ENCODE data around the gene OR5W2. TPM values are rescaled to one million over a fixed set of nuclear protein-coding genes. Genes with fewer than 3 reads are reported as not detected.

OR5W2 gene
- total and polyA plus RNA-seq, 3 donors from 2014 or later: not detected

Small RNA genes lying within 50 kb of the gene (small RNA-seq; reads per million reads assigned to genes)
- gene AC036111.3: 0 reads per million in 2 donors

Other genes starting within 250 kb of the OR5W2 start
- not detected for gene OR5D13, start 141.1 kb downstream of the OR5W2 start, total RNA-seq
- not detected for gene OR5D13, start 141.1 kb downstream of the OR5W2 start, polyA plus RNA-seq (ENCODE audit: insufficient read depth, low read depth, low replicate concordance)
- not detected for gene OR5D14, start 119.0 kb downstream of the OR5W2 start, total RNA-seq
- not detected for gene OR5D14, start 119.0 kb downstream of the OR5W2 start, polyA plus RNA-seq (ENCODE audit: insufficient read depth, low read depth, low replicate concordance)
- not detected for gene OR5L1, start 103.2 kb downstream of the OR5W2 start, total RNA-seq
- not detected for gene OR5L1, start 103.2 kb downstream of the OR5W2 start, polyA plus RNA-seq (ENCODE audit: insufficient read depth, low read depth, low replicate concordance)
- gene OR5D18, start 95.0 kb downstream of the OR5W2 start, total RNA-seq: not detected
- gene OR5D18, start 95.0 kb downstream of the OR5W2 start, polyA plus RNA-seq (ENCODE audit: insufficient read depth, low read depth, low replicate concordance): not detected
- not detected for gene OR5L2, start 87.4 kb downstream of the OR5W2 start, total RNA-seq
- not detected for gene OR5L2, start 87.4 kb downstream of the OR5W2 start, polyA plus RNA-seq (ENCODE audit: insufficient read depth, low read depth, low replicate concordance)
- gene OR5D16, start 75.8 kb downstream of the OR5W2 start, total RNA-seq: not detected
- not detected for gene OR5D16, start 75.8 kb downstream of the OR5W2 start, polyA plus RNA-seq (ENCODE audit: insufficient read depth, low read depth, low replicate concordance)
- gene TRIM51, start 31.3 kb downstream of the OR5W2 start, total RNA-seq: under 1 TPM in 1 of 2 donors, not detected in 1; 0.56 TPM
- gene TRIM51, start 31.3 kb downstream of the OR5W2 start, polyA plus RNA-seq (ENCODE audit: insufficient read depth, low read depth, low replicate concordance): 0.20 TPM
- gene OR5I1, start 21.8 kb upstream of the OR5W2 start, total RNA-seq: not detected
- gene OR5I1, start 21.8 kb upstream of the OR5W2 start, polyA plus RNA-seq (ENCODE audit: insufficient read depth, low read depth, low replicate concordance): not detected
- gene OR10AG1, start 55.4 kb upstream of the OR5W2 start, total RNA-seq: under 1 TPM in 1 of 2 donors, not detected in 1; 0.19 TPM
- gene OR10AG1, start 55.4 kb upstream of the OR5W2 start, polyA plus RNA-seq (ENCODE audit: insufficient read depth, low read depth, low replicate concordance): not detected
- not detected for gene OR5F1, start 80.0 kb upstream of the OR5W2 start, total RNA-seq
- gene OR5F1, start 80.0 kb upstream of the OR5W2 start, polyA plus RNA-seq (ENCODE audit: insufficient read depth, low read depth, low replicate concordance): not detected
- under 1 TPM in 1 of 2 donors, not detected in 1; 0.16 TPM for gene OR5AS1, start 113.1 kb upstream of the OR5W2 start, total RNA-seq
- not detected for gene OR5AS1, start 113.1 kb upstream of the OR5W2 start, polyA plus RNA-seq (ENCODE audit: insufficient read depth, low read depth, low replicate concordance)
- not detected for gene OR8I2, start 178.7 kb upstream of the OR5W2 start, total RNA-seq
- gene OR8I2, start 178.7 kb upstream of the OR5W2 start, polyA plus RNA-seq (ENCODE audit: insufficient read depth, low read depth, low replicate concordance): not detected
- not detected for gene OR8H2, start 189.1 kb upstream of the OR5W2 start, total RNA-seq
- not detected for gene OR8H2, start 189.1 kb upstream of the OR5W2 start, polyA plus RNA-seq (ENCODE audit: insufficient read depth, low read depth, low replicate concordance)
- not detected for gene OR8H3, start 207.8 kb upstream of the OR5W2 start, total RNA-seq
- gene OR8H3, start 207.8 kb upstream of the OR5W2 start, polyA plus RNA-seq (ENCODE audit: insufficient read depth, low read depth, low replicate concordance): not detected
- not detected for gene OR8J3, start 225.6 kb upstream of the OR5W2 start, total RNA-seq
- not detected for gene OR8J3, start 225.6 kb upstream of the OR5W2 start, polyA plus RNA-seq (ENCODE audit: insufficient read depth, low read depth, low replicate concordance)
- gene OR8K5, start 245.7 kb upstream of the OR5W2 start, total RNA-seq: under 1 TPM in 1 of 2 donors, not detected in 1; 0.87 TPM
- not detected for gene OR8K5, start 245.7 kb upstream of the OR5W2 start, polyA plus RNA-seq (ENCODE audit: insufficient read depth, low read depth, low replicate concordance)